Mucosa of descending colon (tissue), 3 donors: ENCODE results near the gene LAMA3. TPM values are rescaled to one million over a fixed set of nuclear protein-coding genes. Genes with fewer than 3 reads are reported as not detected.

Experiments
- ATAC-seq: fragments of 200-7000 bp; cut with Tn5 transposase; one replicate; pipeline ENCODE4 v1.9.1; 2020; ENCODE audit warnings: mild to moderate bottlenecking, moderate library complexity
- DNase-seq, 3 donors: peaks; one replicate each; pipeline ENCODE4 v3.0.0-alpha.2; 2020
- H3K36me3 ChIP-seq: fragments of 200-600 bp; one replicate; pipeline ENCODE4 v1.8.0; 2021; ENCODE audit warnings: low read depth, mild to moderate bottlenecking
- H3K4me1 ChIP-seq: fragments of 200-600 bp; one replicate; pipeline ENCODE4 v1.8.0; 2021; ENCODE audit warnings: low read depth, mild to moderate bottlenecking
- H3K4me3 ChIP-seq: fragments of 200-600 bp; one replicate; pipeline ENCODE4 v1.8.0; 2021; ENCODE audit warnings: mild to moderate bottlenecking
- H3K9me3 ChIP-seq: fragments of 200-600 bp; one replicate; pipeline ENCODE4 v1.8.0; 2021; ENCODE audit warnings: mild to moderate bottlenecking
- intact Hi-C, 2 donors: fragments of 100-400 bp; cut with DNase I in 1 of 2; cut with micrococcal nuclease in 1 of 2; formaldehyde crosslinking; loops; one replicate each; pipeline versions ENCODE4 v1.11.0 to v1.11.1; 2022; cut with DNase I, micrococcal nuclease
- total RNA-seq, 3 donors: library from RNA; stranded (reverse); fragmentation: NEBNext Ultra II Directional in 2 of 3; extraction: Animal tissue kit (Norgen Biotek cat#: 25700) in 2 of 3; gene quantifications; one replicate each; pipeline versions ENCODE4 v1.2.1 to v1.2.4, GENCODE V29; 2021 to 2023
- TF ChIP-seq, protein P1 (sequence below): fragments of 200-600 bp; IDR thresholded peaks from one replicate; pipeline ENCODE4 v1.8.0; 2022; ENCODE audit warnings: antibody characterized with exemption, mild to moderate bottlenecking
- donor health status: DM: no; HTN: no; CAD: no; lungs with moderate emphysema.
- donor health status: DM: no; HTN: no; CAD: no.
- donor health status: DM: no; HTN: yes; CAD: no.

LAMA3 gene
- total RNA-seq, 3 donors from 2014 or later = 29.0 to 62.0 (median 49.0) TPM

DNA sequence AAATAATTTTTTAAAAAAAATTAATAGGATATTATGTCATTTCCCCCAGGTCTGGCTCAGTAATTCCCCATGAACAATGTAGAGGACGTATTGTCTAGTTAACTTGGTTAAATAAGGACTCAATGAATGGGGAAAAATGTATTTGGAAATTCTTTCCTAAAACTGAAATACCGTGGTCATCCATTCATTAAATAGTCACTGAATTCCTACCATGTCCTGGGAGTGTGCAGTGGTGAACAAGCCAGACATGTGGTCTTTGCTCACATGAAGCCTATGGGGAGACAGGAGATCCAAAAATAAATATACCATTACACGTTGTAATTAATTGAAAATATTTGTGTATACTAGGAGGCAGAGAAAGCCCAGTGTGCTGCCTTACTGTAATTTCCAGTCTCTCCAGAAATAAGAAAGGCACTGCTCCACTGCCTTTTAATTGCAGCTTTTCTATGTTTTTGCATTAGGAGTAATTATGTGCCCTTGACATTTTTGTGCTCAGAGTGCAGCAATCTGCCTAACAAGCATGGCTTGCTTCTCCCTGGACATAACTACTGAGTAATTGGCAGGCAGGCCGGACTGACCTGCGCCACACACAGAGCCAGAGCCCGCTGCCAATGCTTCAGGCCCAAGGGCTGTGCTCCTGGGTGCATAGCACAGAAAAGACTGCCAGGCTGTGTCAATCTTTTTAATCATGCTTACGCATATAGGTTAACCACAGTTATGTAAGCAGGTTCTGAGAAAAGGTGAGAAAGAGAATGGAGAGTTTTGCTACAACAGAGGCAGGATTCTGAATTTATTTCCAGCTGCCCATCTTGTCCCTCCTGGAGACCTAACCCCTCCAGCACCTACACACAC lies 303.1 kb downstream of the LAMA3 start:
- Histone ChIP-seq H3K4me3 (no peak overlapping the region), H3K9me3 (no peaks in the 10 kb centered on the region), H3K4me1 (no peaks in the 10 kb centered on the region), H3K36me3 (no peaks in the 10 kb centered on the region)
- TF ChIP-seq, protein P1, sequence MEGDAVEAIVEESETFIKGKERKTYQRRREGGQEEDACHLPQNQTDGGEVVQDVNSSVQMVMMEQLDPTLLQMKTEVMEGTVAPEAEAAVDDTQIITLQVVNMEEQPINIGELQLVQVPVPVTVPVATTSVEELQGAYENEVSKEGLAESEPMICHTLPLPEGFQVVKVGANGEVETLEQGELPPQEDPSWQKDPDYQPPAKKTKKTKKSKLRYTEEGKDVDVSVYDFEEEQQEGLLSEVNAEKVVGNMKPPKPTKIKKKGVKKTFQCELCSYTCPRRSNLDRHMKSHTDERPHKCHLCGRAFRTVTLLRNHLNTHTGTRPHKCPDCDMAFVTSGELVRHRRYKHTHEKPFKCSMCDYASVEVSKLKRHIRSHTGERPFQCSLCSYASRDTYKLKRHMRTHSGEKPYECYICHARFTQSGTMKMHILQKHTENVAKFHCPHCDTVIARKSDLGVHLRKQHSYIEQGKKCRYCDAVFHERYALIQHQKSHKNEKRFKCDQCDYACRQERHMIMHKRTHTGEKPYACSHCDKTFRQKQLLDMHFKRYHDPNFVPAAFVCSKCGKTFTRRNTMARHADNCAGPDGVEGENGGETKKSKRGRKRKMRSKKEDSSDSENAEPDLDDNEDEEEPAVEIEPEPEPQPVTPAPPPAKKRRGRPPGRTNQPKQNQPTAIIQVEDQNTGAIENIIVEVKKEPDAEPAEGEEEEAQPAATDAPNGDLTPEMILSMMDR = no peak
- intact Hi-C loops = no loop called here
- ATAC-seq (peak; percentile 74), DNase-seq (no peak)

- DNase-seq (no peak), ATAC-seq (no peak)
- H3K4me1 ChIP-seq = peaks cover under 1% of the 10 kb centered on the region
- TF ChIP-seq, protein P1 = no peak
- intact Hi-C loops = no loop called here
- no peak overlapping the region for H3K4me3 ChIP-seq
- H3K36me3 ChIP-seq = no peaks in the 10 kb centered on the region
- H3K9me3 ChIP-seq = no peaks in the 10 kb centered on the region
Observed at GRCh38 chr18:23992941-23993280, 303.7 kb downstream of the LAMA3 start.

DNA sequence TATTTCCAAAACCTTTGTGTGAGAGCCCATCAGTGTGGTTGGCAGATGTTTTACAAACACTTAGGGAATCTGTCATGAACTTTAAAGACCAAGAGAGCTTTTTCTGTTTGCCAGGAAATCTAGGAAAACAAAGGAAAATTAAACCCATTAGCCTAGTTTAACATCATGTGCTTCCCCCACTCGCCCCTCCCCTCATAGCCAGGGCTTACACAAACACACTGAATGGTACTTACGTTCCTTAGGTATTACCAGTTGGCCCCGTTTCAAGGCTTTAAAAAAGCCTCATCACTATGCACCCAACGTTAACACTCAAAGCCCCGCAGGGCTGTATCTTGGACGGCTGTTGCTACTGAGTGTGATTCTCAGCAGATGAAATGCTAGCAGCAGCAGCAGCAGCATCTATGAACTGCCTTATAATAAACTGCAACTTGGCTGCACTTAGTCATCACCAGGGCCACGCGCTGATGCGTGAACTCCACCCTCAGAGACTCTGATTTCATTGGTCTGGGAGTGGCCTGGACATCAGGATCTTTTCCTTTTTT lies 305.2 kb downstream of the LAMA3 start:
- H3K36me3 ChIP-seq = no peaks in the 10 kb centered on the region
- ATAC-seq (peak; percentile 52), DNase-seq (peak in 2 of 3 donors; percentile 42 to 63)
- H3K9me3 ChIP-seq = no peaks in the 10 kb centered on the region
- TF ChIP-seq, protein P1 = no peak
- intact Hi-C loops = no loop called here
- peaks cover 14% of the 10 kb centered on the region for H3K4me1 ChIP-seq
- no peak overlapping the region for H3K4me3 ChIP-seq

DNA sequence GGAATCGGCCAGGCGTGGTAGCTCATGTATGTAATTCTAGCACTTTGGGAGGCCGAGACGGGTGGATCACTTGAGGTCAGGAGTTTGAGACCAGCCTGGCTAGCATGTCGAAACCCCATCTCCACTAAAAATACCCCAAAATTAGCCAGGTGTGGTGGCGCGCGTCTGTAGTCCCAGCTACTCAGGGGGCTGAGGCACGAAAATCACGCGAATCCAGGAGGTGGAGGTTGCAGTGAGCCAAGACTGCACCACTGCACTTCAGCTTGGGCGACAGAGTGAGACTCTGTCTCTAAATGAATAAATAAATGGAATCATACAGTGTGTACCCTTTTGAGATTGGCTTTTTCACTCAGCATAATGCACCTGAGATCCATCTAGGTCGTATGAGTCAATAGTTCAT lies 305.9 kb downstream of the LAMA3 start:
- TF ChIP-seq, protein P1 = no peak
- Histone ChIP-seq H3K36me3 (no peaks in the 10 kb centered on the region), H3K9me3 (no peaks in the 10 kb centered on the region), H3K4me3 (no peak overlapping the region), H3K4me1 (peaks cover 15% of the 10 kb centered on the region)
- DNase-seq (no peak), ATAC-seq (no peak)
- intact Hi-C loops = no loop called here

GRCh38 chr18:23998018-23998417 lies 308.8 kb downstream of the LAMA3 start:
- ATAC-seq (no peak), DNase-seq (no peak)
- Histone ChIP-seq H3K4me1 (peaks cover 15% of the 10 kb centered on the region), H3K4me3 (no peak overlapping the region), H3K9me3 (no peaks in the 10 kb centered on the region), H3K36me3 (no peaks in the 10 kb centered on the region)
- TF ChIP-seq, protein P1 = no peak
- intact Hi-C loops = no loop called here
